ENCODE results near the gene PLEKHA1.

Gene PLEKHA1

GRCh38 chr10:122329416-122329815 is 45.1 kb upstream of the PLEKHA1 start:
- no peak for TF ChIP-seq CTCF (IDR thresholded peaks at IDR 0.05; ENCODE audit: low read depth, low read length, missing control alignments)
- H3K4me3 ChIP-seq (ENCODE audit: low read depth, low read length) = no peak overlapping the region
- no peak for DNase-seq (ENCODE audit: low read depth)

GRCh38 chr10:122331100-122331499 is 43.4 kb upstream of the PLEKHA1 start:
- no peak for TF ChIP-seq CTCF (IDR thresholded peaks at IDR 0.05; ENCODE audit: low read depth, low read length, missing control alignments)
- no peak overlapping the region for H3K4me3 ChIP-seq (ENCODE audit: low read depth, low read length)
- DNase-seq (ENCODE audit: low read depth) = no peak

- TF ChIP-seq CTCF (IDR thresholded peaks at IDR 0.05; ENCODE audit: low read depth, low read length, missing control alignments) = no peak
- DNase-seq (ENCODE audit: low read depth) = no peak
- H3K4me3 ChIP-seq (ENCODE audit: low read depth, low read length) = no peak overlapping the region
These were observed 42.7 kb upstream of the PLEKHA1 start for GRCh38 chr10:122331615-122332446.

GRCh38 chr10:122333037-122333436 is 41.5 kb upstream of the PLEKHA1 start:
- DNase-seq (ENCODE audit: low read depth) = no peak
- TF ChIP-seq CTCF (IDR thresholded peaks at IDR 0.05; ENCODE audit: low read depth, low read length, missing control alignments) = no peak
- H3K4me3 ChIP-seq (ENCODE audit: low read depth, low read length) = no peak overlapping the region

GRCh38 chr10:122336332-122336731 is 38.2 kb upstream of the PLEKHA1 start:
- no peak for DNase-seq (ENCODE audit: low read depth)
- TF ChIP-seq CTCF (IDR thresholded peaks at IDR 0.05; ENCODE audit: low read depth, low read length, missing control alignments) = no peak
- no peak overlapping the region for H3K4me3 ChIP-seq (ENCODE audit: low read depth, low read length)

GRCh38 chr10:122336961-122337360 is 37.5 kb upstream of the PLEKHA1 start:
- no peak overlapping the region for H3K4me3 ChIP-seq (ENCODE audit: low read depth, low read length)
- no peak for DNase-seq (ENCODE audit: low read depth)
- TF ChIP-seq CTCF (IDR thresholded peaks at IDR 0.05; ENCODE audit: low read depth, low read length, missing control alignments) = no peak

Measured in GM12864 (cell line).